D721Med (cell line): ENCODE results near the gene DNAJA4.

ENCODE experiments used
- DNase-seq: peaks from one replicate; pipeline ENCODE4 v3.0.0; 2011; ENCODE audit warnings: low spot score; ENCODE audit not compliant: insufficient read length
- FAIRE-seq: peaks from 2 replicates; lab custom pipeline; 2011; peaks lifted over from hg19 to GRCh38; lab: Jason Lieb, UNC
- CTCF ChIP-seq: IDR thresholded peaks from 2 replicates; pipeline ENCODE4 v1.5.1; 2012; ENCODE audit warnings: mild to moderate bottlenecking, control low read depth; ENCODE audit not compliant: insufficient read depth; ENCODE audit errors: missing control alignments

Gene DNAJA4

DNA sequence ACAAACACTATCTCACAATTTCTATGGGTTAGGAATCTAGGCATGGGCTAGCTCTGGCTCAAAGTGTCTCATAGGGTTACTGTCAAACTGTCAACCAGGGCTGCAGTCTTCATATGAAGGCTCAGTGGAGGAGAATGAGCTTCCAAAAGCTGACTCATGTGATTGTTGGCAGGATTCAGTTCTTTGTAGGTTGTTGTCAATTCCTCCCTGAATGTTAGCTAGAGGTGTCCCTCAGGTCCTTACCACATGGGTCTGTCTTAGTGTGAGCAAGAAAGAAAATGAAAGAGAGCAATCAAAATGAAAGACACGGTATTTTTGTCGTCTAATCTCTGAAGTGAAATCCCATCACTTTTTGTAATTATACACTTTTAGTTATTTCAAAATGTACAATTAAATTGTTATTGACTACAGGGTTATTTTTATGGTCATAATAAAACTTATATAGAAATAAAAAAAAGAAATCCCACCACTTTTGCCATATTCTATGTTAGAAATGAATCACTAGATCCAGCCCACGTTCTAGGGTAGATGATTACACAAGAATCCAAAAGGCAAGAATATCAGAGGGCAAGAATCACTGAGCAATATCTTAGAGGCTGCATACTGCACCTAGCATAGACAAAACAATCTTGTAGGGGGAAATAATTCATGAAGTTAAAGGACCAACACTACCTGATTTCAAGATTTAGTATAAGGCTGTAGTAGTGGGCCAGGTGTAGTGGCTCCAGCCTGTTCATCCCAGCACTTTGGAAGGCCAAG, 38.4 kb upstream of the DNAJA4 start:
- no peak for DNase-seq

GRCh38 chr15:78228356-78228996, 35.9 kb upstream of the DNAJA4 start:
- TF ChIP-seq CTCF, result no peak
- FAIRE-seq (no peak), DNase-seq (no peak)

More for the DNA sequence above, 38.4 kb upstream of the DNAJA4 start:
- TF ChIP-seq CTCF, result no peak
- FAIRE-seq, result no peak

GRCh38 chr15:78229431-78230406, 34.6 kb upstream of the DNAJA4 start:
- DNase-seq, result no peak
- TF ChIP-seq CTCF, result no peak
- FAIRE-seq, result no peak

DNA sequence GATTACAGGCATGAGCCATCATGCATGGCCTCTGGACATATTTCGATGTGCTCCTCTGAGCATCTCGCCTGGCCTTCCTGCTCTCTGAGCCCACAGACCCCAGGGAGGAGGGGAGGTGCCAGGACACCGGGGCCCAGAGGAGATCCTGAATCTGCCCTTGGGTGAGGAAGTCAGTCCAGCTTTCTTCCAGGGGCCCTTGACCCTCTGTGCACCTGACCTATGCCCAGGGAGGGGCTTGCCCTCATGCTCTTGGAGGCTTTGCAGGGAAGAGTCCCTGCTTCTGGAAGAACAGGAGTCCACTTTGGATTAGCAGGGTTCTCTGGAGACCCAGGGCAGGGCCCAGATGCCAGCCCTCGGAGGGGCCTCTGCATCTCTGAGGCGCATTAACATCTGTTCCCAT, 31.4 kb upstream of the DNAJA4 start:
- DNase-seq (no peak), FAIRE-seq (no peak)
- TF ChIP-seq CTCF, result no peak

DNA sequence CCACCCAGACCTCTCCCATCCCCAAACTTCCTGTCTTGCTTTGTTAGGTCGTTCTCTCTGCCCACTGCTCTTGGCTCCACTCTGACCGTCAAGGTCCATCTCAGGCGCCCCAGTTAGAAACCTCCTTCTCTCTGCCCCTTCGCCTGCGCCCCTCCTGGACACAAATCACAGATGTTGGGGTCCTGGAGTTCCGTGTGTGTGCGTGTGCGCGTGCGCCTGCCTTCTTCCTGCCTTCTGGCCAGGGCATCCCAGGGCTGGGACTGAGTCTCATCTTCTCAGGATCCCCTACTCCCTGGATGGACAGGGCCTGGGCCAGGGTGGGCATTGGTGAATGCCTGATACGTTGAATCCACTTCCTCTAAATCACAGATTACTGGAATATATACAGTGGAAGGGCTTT, 30.9 kb upstream of the DNAJA4 start:
- TF ChIP-seq CTCF, result no peak
- DNase-seq, result no peak
- no peak for FAIRE-seq

- no peak for FAIRE-seq
- DNase-seq, result no peak
- TF ChIP-seq CTCF, result no peak
Measured at GRCh38 chr15:78234515-78235040, 29.8 kb upstream of the DNAJA4 start, which contains the start of gene ACSBG1. ACSBG1 (minus strand) TSS chr15:78234565; CDS start chr15:78234501, 64 bp downstream.
